Measurements from ENCODE around the gene TOMM6.
"Not testable (repeated sequence)": the region's sequence is repeated elsewhere in the genome, so short reads cannot be mapped to it uniquely, and the experiment has no call there.

TOMM6 gene

GRCh38 chr6:41791305-41791704 is 3.8 kb downstream of the TOMM6 start:
- H3K27ac Mint-ChIP-seq: no peak overlapping the region

GRCh38 chr6:41791984-41792383 is 4.5 kb downstream of the TOMM6 start:
- Mint-ChIP-seq H3K27ac (no peak overlapping the region), H3K27me3 (no peaks in the 10 kb centered on the region), H3K4me3 (no peak overlapping the region), H3K36me3 (peaks cover 6% of the 10 kb centered on the region), H3K9me3 (no peaks in the 10 kb centered on the region), H3K4me1 (peaks cover 15% of the 10 kb centered on the region)

More at GRCh38 chr6:41791305-41791704, 3.8 kb downstream of the TOMM6 start:
- Mint-ChIP-seq H3K27me3 (no peaks in the 10 kb centered on the region), H3K9me3 (no peaks in the 10 kb centered on the region), H3K36me3 (peaks cover 6% of the 10 kb centered on the region), H3K4me1 (peaks cover 15% of the 10 kb centered on the region), H3K4me3 (peak overlapping the region; percentile 19)

- Mint-ChIP-seq H3K9me3 (no peaks in the 10 kb centered on the region), H3K4me1 (no peaks in the 10 kb centered on the region), H3K36me3 (peaks cover 2% of the 10 kb centered on the region), H3K4me3 (no peak overlapping the region), H3K27me3 (no peaks in the 10 kb centered on the region), H3K27ac (no peak overlapping the region)
Measured at GRCh38 chr6:41796474-41796873, 9.0 kb downstream of the TOMM6 start.

GRCh38 chr6:41798901-41799558 is 11.5 kb downstream of the TOMM6 start:
- Mint-ChIP-seq H3K27me3 (no peaks in the 10 kb centered on the region), H3K4me3 (no peak overlapping the region), H3K4me1 (no peaks in the 10 kb centered on the region), H3K36me3 (peaks cover 2% of the 10 kb centered on the region), H3K9me3 (no peaks in the 10 kb centered on the region), H3K27ac (no peak overlapping the region)

GRCh38 chr6:41799559-41799911 is 12.0 kb downstream of the TOMM6 start:
- Mint-ChIP-seq H3K36me3 (peaks cover 2% of the 10 kb centered on the region), H3K9me3 (no peaks in the 10 kb centered on the region), H3K4me1 (no peaks in the 10 kb centered on the region), H3K27ac (no peak overlapping the region), H3K27me3 (no peaks in the 10 kb centered on the region), H3K4me3 (no peak overlapping the region)

- no peak overlapping the region for H3K27ac Mint-ChIP-seq
- H3K4me3 Mint-ChIP-seq: no peak overlapping the region
- H3K27me3 Mint-ChIP-seq: no peaks in the 10 kb centered on the region
- peaks cover 2% of the 10 kb centered on the region for H3K36me3 Mint-ChIP-seq
- no peaks in the 10 kb centered on the region for H3K4me1 Mint-ChIP-seq
- no peaks in the 10 kb centered on the region for H3K9me3 Mint-ChIP-seq
Measured at GRCh38 chr6:41801380-41801779, 13.9 kb downstream of the TOMM6 start.

- H3K27me3 Mint-ChIP-seq: no peaks in the 10 kb centered on the region
- no peak overlapping the region for H3K27ac Mint-ChIP-seq
- no peaks in the 10 kb centered on the region for H3K36me3 Mint-ChIP-seq
- H3K4me3 Mint-ChIP-seq: no peak overlapping the region
- no peaks in the 10 kb centered on the region for H3K4me1 Mint-ChIP-seq
- H3K9me3 Mint-ChIP-seq: no peaks in the 10 kb centered on the region
Measured at GRCh38 chr6:41805830-41806774, 18.6 kb downstream of the TOMM6 start.

GRCh38 chr6:41811095-41811494 is 23.6 kb downstream of the TOMM6 start:
- no peaks in the 10 kb centered on the region for H3K36me3 Mint-ChIP-seq
- no peaks in the 10 kb centered on the region for H3K9me3 Mint-ChIP-seq
- H3K27ac Mint-ChIP-seq: no peak overlapping the region
- no peak overlapping the region for H3K4me3 Mint-ChIP-seq
- H3K4me1 Mint-ChIP-seq: no peaks in the 10 kb centered on the region
- no peaks in the 10 kb centered on the region for H3K27me3 Mint-ChIP-seq

- not testable (repeated sequence) for H3K9me3 Mint-ChIP-seq, H3K27ac Mint-ChIP-seq, H3K4me3 Mint-ChIP-seq, H3K36me3 Mint-ChIP-seq, H3K27me3 Mint-ChIP-seq, H3K4me1 Mint-ChIP-seq
Measured at GRCh38 chr6:41811946-41812345, 24.5 kb downstream of the TOMM6 start.

- Mint-ChIP-seq H3K36me3 (no peaks in the 10 kb centered on the region), H3K9me3 (no peaks in the 10 kb centered on the region), H3K4me3 (no peak overlapping the region), H3K27ac (no peak overlapping the region), H3K27me3 (no peaks in the 10 kb centered on the region), H3K4me1 (no peaks in the 10 kb centered on the region)
Measured at GRCh38 chr6:41813469-41813868, 26.0 kb downstream of the TOMM6 start.

GRCh38 chr6:41813956-41814355 is 26.5 kb downstream of the TOMM6 start:
- no peak overlapping the region for H3K27ac Mint-ChIP-seq
- no peaks in the 10 kb centered on the region for H3K27me3 Mint-ChIP-seq
- H3K9me3 Mint-ChIP-seq: no peaks in the 10 kb centered on the region
- H3K4me3 Mint-ChIP-seq: no peak overlapping the region
- H3K4me1 Mint-ChIP-seq: no peaks in the 10 kb centered on the region
- H3K36me3 Mint-ChIP-seq: no peaks in the 10 kb centered on the region

GRCh38 chr6:41814629-41815028 is 27.1 kb downstream of the TOMM6 start:
- H3K27ac Mint-ChIP-seq: no peak overlapping the region
- H3K4me3 Mint-ChIP-seq: no peak overlapping the region
- no peaks in the 10 kb centered on the region for H3K27me3 Mint-ChIP-seq
- H3K36me3 Mint-ChIP-seq: no peaks in the 10 kb centered on the region
- H3K9me3 Mint-ChIP-seq: no peaks in the 10 kb centered on the region
- H3K4me1 Mint-ChIP-seq: no peaks in the 10 kb centered on the region

GRCh38 chr6:41815587-41815986 is 28.1 kb downstream of the TOMM6 start:
- Mint-ChIP-seq H3K36me3 (no peaks in the 10 kb centered on the region), H3K27me3 (no peaks in the 10 kb centered on the region), H3K4me3 (no peak overlapping the region), H3K27ac (no peak overlapping the region), H3K9me3 (no peaks in the 10 kb centered on the region), H3K4me1 (no peaks in the 10 kb centered on the region)

- H3K4me1 Mint-ChIP-seq: no peaks in the 10 kb centered on the region
- H3K9me3 Mint-ChIP-seq: no peaks in the 10 kb centered on the region
- no peak overlapping the region for H3K4me3 Mint-ChIP-seq
- no peaks in the 10 kb centered on the region for H3K27me3 Mint-ChIP-seq
- H3K36me3 Mint-ChIP-seq: no peaks in the 10 kb centered on the region
- H3K27ac Mint-ChIP-seq: no peak overlapping the region
Measured at GRCh38 chr6:41818271-41819054, 31.0 kb downstream of the TOMM6 start.

GRCh38 chr6:41821266-41821665 is 33.8 kb downstream of the TOMM6 start:
- H3K36me3 Mint-ChIP-seq: no peaks in the 10 kb centered on the region
- H3K4me1 Mint-ChIP-seq: no peaks in the 10 kb centered on the region
- H3K27me3 Mint-ChIP-seq: no peaks in the 10 kb centered on the region
- H3K4me3 Mint-ChIP-seq: no peak overlapping the region
- no peaks in the 10 kb centered on the region for H3K9me3 Mint-ChIP-seq
- no peak overlapping the region for H3K27ac Mint-ChIP-seq

GRCh38 chr6:41822021-41822420 is 34.5 kb downstream of the TOMM6 start:
- no peaks in the 10 kb centered on the region for H3K9me3 Mint-ChIP-seq
- no peaks in the 10 kb centered on the region for H3K4me1 Mint-ChIP-seq
- H3K36me3 Mint-ChIP-seq: no peaks in the 10 kb centered on the region

More at GRCh38 chr6:41822021-41822420, 34.5 kb downstream of the TOMM6 start:
- Mint-ChIP-seq H3K4me3 (no peak overlapping the region), H3K27me3 (no peaks in the 10 kb centered on the region), H3K27ac (no peak overlapping the region)
